IMR-90 (cell line): ENCODE data around the gene OR6S1. TPM values are rescaled to one million over a fixed set of nuclear protein-coding genes. Genes with fewer than 3 reads are reported as not detected.

Source experiments
- ATAC-seq: fragments of 200-7000 bp; cut with Tn5 transposase; 2 replicates; pipeline ENCODE4 v1.9.1; 2020; ENCODE audit warnings: low read depth, mild to moderate bottlenecking, moderate library complexity
- BruUV-seq: library from RNA; stranded (reverse); fragments of 400-500 nt; replicated peaks from 2 replicates; lab custom pipeline; 2021; lab: Mats Ljungman, UMichigan
- CTCF ChIA-PET: fragments of 300-600 bp; formaldehyde crosslinking; extraction: SDS; loops from one replicate; lab custom pipeline; 2021; ENCODE audit warnings: antibody characterized with exemption; lab: Yijun Ruan, JAX
- POLR2A ChIA-PET: fragments of 300-600 bp; sonication (Branson Sonifier 250); formaldehyde crosslinking; loops from one replicate; lab custom pipeline; 2022; ENCODE audit warnings: antibody characterized with exemption; ENCODE audit not compliant: unreplicated experiment; lab: Charles Lee
- DNase-seq: peaks from one replicate; pipeline ENCODE4 v3.0.0; 2013
- H2AFZ ChIP-seq: replicated peaks from 2 replicates; pipeline ENCODE3; 2013; ENCODE audit warnings: low read length, mild to moderate bottlenecking; ENCODE audit not compliant: poor library complexity
- H2AK5ac ChIP-seq: 2 replicates; pipeline ENCODE4 v1.6.1; 2013; ENCODE audit warnings: low read depth, low read length, inconsistent platforms
- H2AK9ac ChIP-seq: replicated peaks from 2 replicates; pipeline ENCODE3; 2013; ENCODE audit warnings: mild to moderate bottlenecking, low read depth, low read length, moderate library complexity; ENCODE audit not compliant: poor library complexity
- H2BK120ac ChIP-seq: 2 replicates; pipeline ENCODE4 v1.6.1; 2013; ENCODE audit warnings: low read depth, low read length, inconsistent platforms
- H2BK15ac ChIP-seq: 3 replicates; pipeline ENCODE4 v1.6.1; 2013; ENCODE audit warnings: low read depth, low read length, inconsistent platforms
- H2BK20ac ChIP-seq: 2 replicates; pipeline ENCODE4 v1.6.1; 2013; ENCODE audit warnings: low read depth, mild to moderate bottlenecking, inconsistent platforms, low read length, moderate library complexity
- H2BK5ac ChIP-seq: 2 replicates; pipeline ENCODE4 v1.6.1; 2013; ENCODE audit warnings: mild to moderate bottlenecking, low read depth, low read length, inconsistent platforms; ENCODE audit not compliant: poor library complexity, severe bottlenecking
- H3K14ac ChIP-seq: replicated peaks from 2 replicates; pipeline ENCODE4 v1.6.1; 2013; ENCODE audit warnings: low read depth, low read length, inconsistent platforms
- H3K18ac ChIP-seq: 2 replicates; pipeline ENCODE4 v1.6.1; 2013; ENCODE audit warnings: low read depth, low read length, control low read depth
- H3K23ac ChIP-seq: 2 replicates; pipeline ENCODE4 v1.6.1; 2013; ENCODE audit warnings: low read depth, low read length, inconsistent platforms
- H3K27ac ChIP-seq: 2 replicates; pipeline ENCODE4 v1.5.1; 2013; ENCODE audit warnings: mild to moderate bottlenecking, control low read depth, low read length; ENCODE audit not compliant: insufficient read depth
- H3K27me3 ChIP-seq: 2 replicates; pipeline ENCODE4 v1.6.1; 2013; ENCODE audit warnings: low read length; ENCODE audit not compliant: control insufficient read depth, insufficient read depth
- H3K36me3 ChIP-seq: 2 replicates; pipeline ENCODE4 v1.6.1; 2013; ENCODE audit warnings: low read length, mixed read lengths; ENCODE audit not compliant: control insufficient read depth, insufficient read depth
- H3K4ac ChIP-seq: 2 replicates; pipeline ENCODE4 v1.6.1; 2013; ENCODE audit warnings: low read depth, low read length, inconsistent platforms
- H3K4me1 ChIP-seq: 2 replicates; pipeline ENCODE4 v1.6.1; 2013; ENCODE audit warnings: low read length, mixed read lengths; ENCODE audit not compliant: control insufficient read depth, insufficient read depth
- H3K4me2 ChIP-seq: 2 replicates; pipeline ENCODE4 v1.6.1; 2013; ENCODE audit warnings: low read depth, mild to moderate bottlenecking, control low read depth, low read length, moderate library complexity
- H3K4me3 ChIP-seq: 2 replicates; pipeline ENCODE4 v1.5.1; 2013; ENCODE audit warnings: low read depth, mild to moderate bottlenecking, control low read depth, low read length, moderate library complexity; ENCODE audit not compliant: insufficient read depth
- H3K56ac ChIP-seq: 2 replicates; pipeline ENCODE4 v1.6.1; 2013; ENCODE audit warnings: low read length, inconsistent platforms; ENCODE audit not compliant: insufficient read depth; ENCODE audit errors: extremely low read depth
- H3K79me1 ChIP-seq, 2 experiments: 2 replicates each; pipeline ENCODE4 v1.6.1; 2013; ENCODE audit warnings: low read length in 2 of 2, inconsistent platforms in 1 of 2, low read depth in 1 of 2
- H3K9ac ChIP-seq: 2 replicates; pipeline ENCODE4 v1.6.1; 2013; ENCODE audit warnings: low read depth, low read length, control low read depth
- H3K9me1 ChIP-seq: 2 replicates; pipeline ENCODE4 v1.6.1; 2013; ENCODE audit warnings: low read length, inconsistent platforms; ENCODE audit not compliant: insufficient read depth
- H3K9me3 ChIP-seq: 2 replicates; pipeline ENCODE4 v1.6.1; 2013; ENCODE audit warnings: low read length; ENCODE audit not compliant: control insufficient read depth, insufficient read depth
- H4K20me1 ChIP-seq: 2 replicates; pipeline ENCODE4 v1.6.1; 2013; ENCODE audit warnings: low read length, inconsistent platforms; ENCODE audit not compliant: insufficient read depth
- H4K5ac ChIP-seq: 2 replicates; pipeline ENCODE4 v1.6.1; 2013; ENCODE audit warnings: mild to moderate bottlenecking, low read depth, low read length, control low read depth
- H4K8ac ChIP-seq, 2 experiments: 2 replicates each; pipeline ENCODE4 v1.6.1; 2013; ENCODE audit warnings: low read depth in 2 of 2, low read length in 2 of 2, control low read depth in 1 of 2, inconsistent platforms in 1 of 2
- H4K91ac ChIP-seq: 2 replicates; pipeline ENCODE4 v1.6.1; 2013; ENCODE audit warnings: low read depth, low read length, inconsistent platforms; ENCODE audit not compliant: insufficient read depth
- BHLHE40 ChIP-seq: fragments of 150-350 bp; IDR thresholded peaks from 2 replicates; pipeline ENCODE4 v1.6.1; 2016; ENCODE audit warnings: mild to moderate bottlenecking, low read depth, low read length
- CEBPB ChIP-seq: IDR thresholded peaks from 2 replicates; pipeline ENCODE4 v1.6.1; 2012; ENCODE audit warnings: low read depth, low read length, improper control_type of control experiment
- CHD1 ChIP-seq: IDR thresholded peaks from 2 replicates; pipeline ENCODE4 v1.6.1; 2012; ENCODE audit warnings: low read depth, low read length, improper control_type of control experiment
- FOS ChIP-seq: fragments of 150-350 bp; IDR thresholded peaks from 2 replicates; pipeline ENCODE4 v1.6.1; 2016; ENCODE audit warnings: low read depth, low read length
- MAFK ChIP-seq: IDR thresholded peaks from 2 replicates; pipeline ENCODE4 v1.6.1; 2012; ENCODE audit warnings: low read depth, low read length, improper control_type of control experiment
- MAZ ChIP-seq: IDR thresholded peaks from 2 replicates; pipeline ENCODE4 v1.6.1; 2012; ENCODE audit warnings: low read depth, mild to moderate bottlenecking, low read length, improper control_type of control experiment, moderate library complexity, borderline replicate concordance
- MXI1 ChIP-seq: IDR thresholded peaks from 2 replicates; pipeline ENCODE4 v1.6.1; 2012; ENCODE audit warnings: low read depth, mild to moderate bottlenecking, low read length, moderate library complexity, borderline replicate concordance
- NFE2L2 ChIP-seq: fragments of 150-350 bp; IDR thresholded peaks from 2 replicates; pipeline ENCODE4 v1.6.1; 2016; ENCODE audit warnings: low read depth, mild to moderate bottlenecking, low read length
- POLR2A ChIP-seq: IDR thresholded peaks from 2 replicates; pipeline ENCODE4 v1.6.1; 2012; ENCODE audit warnings: mild to moderate bottlenecking, low read depth, low read length
- RAD21 ChIP-seq: IDR thresholded peaks from 2 replicates; pipeline ENCODE4 v1.6.1; 2012; ENCODE audit warnings: low read length, improper control_type of control experiment
- RFX5 ChIP-seq: IDR thresholded peaks from 2 replicates; pipeline ENCODE4 v1.8.0; 2012; ENCODE audit warnings: low read depth, mild to moderate bottlenecking, low read length, moderate library complexity
- SMC3 ChIP-seq: fragments of 150-350 bp; IDR thresholded peaks from 2 replicates; pipeline ENCODE4 v1.6.1; 2016; ENCODE audit warnings: low read depth, mild to moderate bottlenecking, antibody characterized with exemption, low read length, moderate library complexity
- WGBS, 2 experiments: methylation state at CpG; one replicate each; pipeline versions ENCODE4 v1.1.5 to v1.1.7; 2013; ENCODE audit warnings: missing lambda C conversion rate in 2 of 2; ENCODE audit not compliant: insufficient read length in 1 of 2; ENCODE audit errors: extremely low coverage in 2 of 2; 5-methylcytosine and 5-hydroxymethylcytosine counted together
- dilution Hi-C: fragments of 300-500 bp; cut with HindIII; formaldehyde crosslinking; loops from one replicate; pipeline ENCODE4 v1.14.3; 2018; ENCODE audit warnings: low sequenced_read_pairs; ENCODE audit not compliant: unreplicated experiment
- in situ Hi-C: fragments of 300-500 bp; cut with MboI; formaldehyde crosslinking; loops from 3 replicates; pipeline ENCODE4 v1.14.3; 2019; ENCODE audit warnings: low sequenced_read_pairs, inconsistent platforms, mixed read lengths
- intact Hi-C: fragments of 100-400 bp; cut with micrococcal nuclease; formaldehyde crosslinking; loops from 2 replicates; pipeline ENCODE4 v1.10.0; 2022
- polyA plus RNA-seq, 3 experiments: library from polyadenylated mRNA; depleted of rRNA; stranded (reverse); fragments of >200 nt; gene quantifications; 2 replicates each; pipeline ENCODE4 v1.2.3, GENCODE V29; 2012; ENCODE audit warnings: low replicate concordance in 1 of 3
- total RNA-seq: library from RNA; depleted of rRNA; stranded (reverse); fragments of >200 nt; gene quantifications from 2 replicates; pipeline ENCODE4 v1.2.3, GENCODE V29; 2012
- TF ChIP-seq, protein P1 (sequence below): fragments of 150-350 bp; IDR thresholded peaks from 2 replicates; pipeline ENCODE4 v1.6.1; 2017; ENCODE audit warnings: mild to moderate bottlenecking, antibody characterized with exemption, low read length, low read depth
- TF ChIP-seq, protein P2 (sequence below): conservative IDR thresholded peaks from 2 replicates; pipeline ENCODE4 v1.5.1; 2012; ENCODE audit warnings: mild to moderate bottlenecking, low read depth, low read length, improper control_type of control experiment
- TF ChIP-seq, protein P3 (sequence below): fragments of 150-350 bp; IDR thresholded peaks from 2 replicates; pipeline ENCODE4 v1.6.1; 2016; ENCODE audit warnings: low read depth, mild to moderate bottlenecking, low read length, moderate library complexity, borderline replicate concordance

The OR6S1 gene
- total and polyA plus RNA-seq, 2 of the 4 experiments (the other 2 are of a cell fraction): not detected

- CTCF ChIA-PET: no interaction called here
- POLR2A ChIA-PET: no interaction called here
- Histone ChIP-seq H3K9ac (no peak overlapping the region), H3K56ac (no peak overlapping the region), H2AK9ac (no peak overlapping the region), H2BK15ac (no peak overlapping the region), H3K27me3 (no peaks in the 10 kb centered on the region), H3K36me3 (no peaks in the 10 kb centered on the region), H2AFZ (no peak overlapping the region), H4K91ac (no peak overlapping the region), H4K5ac (no peak overlapping the region), H3K9me3 (no peaks in the 10 kb centered on the region), H3K23ac (no peak overlapping the region), H2BK20ac (no peak overlapping the region), H2BK120ac (no peak overlapping the region), H3K18ac (no peak overlapping the region), H2BK5ac (no peak overlapping the region), H4K8ac (no peak overlapping the region), H3K79me1 (peaks cover 3 to 6% of the 10 kb centered on the region in 2 experiments; a peak in 1 of 4 replicates), H3K4ac (no peak overlapping the region), H3K27ac (no peak overlapping the region), H3K14ac (no peak overlapping the region), H2AK5ac (no peak overlapping the region), H3K4me1 (no peaks in the 10 kb centered on the region), H3K4me2 (no peak overlapping the region; the same call in 1 of the 2 replicates), H3K4me3 (no peak overlapping the region), H3K9me1 (no peaks in the 10 kb centered on the region), H4K20me1 (peaks cover 6% of the 10 kb centered on the region)
- DNase-seq: no peak
- dilution Hi-C loops (no loop called here), intact Hi-C loops (no loop called here), in situ Hi-C loops (loop anchor here (10.0 kb wide), 2 partner anchors 272 to 362 kb away; partner anchors contain the start of gene TEP1)
- no peak for ATAC-seq
- WGBS, 2 experiments: 0% methylated on average over 1 of the region's 7 CpGs; no CpG with 5 or more reads in 1 of the 2 experiments
- no TSS peak for BruUV-seq
- TF ChIP-seq RAD21: no peak
- TF ChIP-seq RFX5: no peak
- TF ChIP-seq MAZ: no peak
- TF ChIP-seq MXI1: no peak
- TF ChIP-seq, protein P1, sequence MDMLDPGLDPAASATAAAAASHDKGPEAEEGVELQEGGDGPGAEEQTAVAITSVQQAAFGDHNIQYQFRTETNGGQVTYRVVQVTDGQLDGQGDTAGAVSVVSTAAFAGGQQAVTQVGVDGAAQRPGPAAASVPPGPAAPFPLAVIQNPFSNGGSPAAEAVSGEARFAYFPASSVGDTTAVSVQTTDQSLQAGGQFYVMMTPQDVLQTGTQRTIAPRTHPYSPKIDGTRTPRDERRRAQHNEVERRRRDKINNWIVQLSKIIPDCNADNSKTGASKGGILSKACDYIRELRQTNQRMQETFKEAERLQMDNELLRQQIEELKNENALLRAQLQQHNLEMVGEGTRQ: no peak
- TF ChIP-seq SMC3: no peak
- TF ChIP-seq, protein P2, sequence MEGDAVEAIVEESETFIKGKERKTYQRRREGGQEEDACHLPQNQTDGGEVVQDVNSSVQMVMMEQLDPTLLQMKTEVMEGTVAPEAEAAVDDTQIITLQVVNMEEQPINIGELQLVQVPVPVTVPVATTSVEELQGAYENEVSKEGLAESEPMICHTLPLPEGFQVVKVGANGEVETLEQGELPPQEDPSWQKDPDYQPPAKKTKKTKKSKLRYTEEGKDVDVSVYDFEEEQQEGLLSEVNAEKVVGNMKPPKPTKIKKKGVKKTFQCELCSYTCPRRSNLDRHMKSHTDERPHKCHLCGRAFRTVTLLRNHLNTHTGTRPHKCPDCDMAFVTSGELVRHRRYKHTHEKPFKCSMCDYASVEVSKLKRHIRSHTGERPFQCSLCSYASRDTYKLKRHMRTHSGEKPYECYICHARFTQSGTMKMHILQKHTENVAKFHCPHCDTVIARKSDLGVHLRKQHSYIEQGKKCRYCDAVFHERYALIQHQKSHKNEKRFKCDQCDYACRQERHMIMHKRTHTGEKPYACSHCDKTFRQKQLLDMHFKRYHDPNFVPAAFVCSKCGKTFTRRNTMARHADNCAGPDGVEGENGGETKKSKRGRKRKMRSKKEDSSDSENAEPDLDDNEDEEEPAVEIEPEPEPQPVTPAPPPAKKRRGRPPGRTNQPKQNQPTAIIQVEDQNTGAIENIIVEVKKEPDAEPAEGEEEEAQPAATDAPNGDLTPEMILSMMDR: no peak
- no peak for TF ChIP-seq MAFK
- no peak for TF ChIP-seq NFE2L2
- no peak for TF ChIP-seq CHD1
- no peak for TF ChIP-seq BHLHE40
- no peak for TF ChIP-seq POLR2A
- TF ChIP-seq, protein P3, sequence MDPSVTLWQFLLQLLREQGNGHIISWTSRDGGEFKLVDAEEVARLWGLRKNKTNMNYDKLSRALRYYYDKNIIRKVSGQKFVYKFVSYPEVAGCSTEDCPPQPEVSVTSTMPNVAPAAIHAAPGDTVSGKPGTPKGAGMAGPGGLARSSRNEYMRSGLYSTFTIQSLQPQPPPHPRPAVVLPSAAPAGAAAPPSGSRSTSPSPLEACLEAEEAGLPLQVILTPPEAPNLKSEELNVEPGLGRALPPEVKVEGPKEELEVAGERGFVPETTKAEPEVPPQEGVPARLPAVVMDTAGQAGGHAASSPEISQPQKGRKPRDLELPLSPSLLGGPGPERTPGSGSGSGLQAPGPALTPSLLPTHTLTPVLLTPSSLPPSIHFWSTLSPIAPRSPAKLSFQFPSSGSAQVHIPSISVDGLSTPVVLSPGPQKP: no peak
- TF ChIP-seq CEBPB: no peak
- TF ChIP-seq FOS: no peak
Observed at GRCh38 chr14:20686386-20687143, 45.1 kb upstream of the OR6S1 start.
